Right lobe of liver (tissue), 4 donors: ENCODE measurements around the gene RMND1.

Experiments
- POLR2A ChIP-seq: fragments of 450-650 bp; IDR thresholded peaks from one replicate; pipeline ENCODE4 v1.6.1; 2017; ENCODE audit warnings: antibody characterized with exemption, mild to moderate bottlenecking
- TF ChIP-seq, protein P1 (sequence below), 4 donors: fragments of 200-600 bp in 3 of 4; fragments of 450-650 bp in 1 of 4; IDR thresholded peaks; one replicate each; pipeline versions ENCODE4 v1.5.1 to v1.8.0; 2016 to 2022; ENCODE audit warnings: antibody characterized with exemption in 4 of 4, mild to moderate bottlenecking in 2 of 4
- donor health status: DM: no; HTN: no; CAD: no.
- donor health status: DM: no; HTN: no; CAD: no.
- donor health status: DM: no; HTN: yes; CAD: no.

GRCh38 chr6:151437401-151437800, 14.5 kb downstream of the RMND1 start:
- TF ChIP-seq POLR2A: no peak
- TF ChIP-seq, protein P1, sequence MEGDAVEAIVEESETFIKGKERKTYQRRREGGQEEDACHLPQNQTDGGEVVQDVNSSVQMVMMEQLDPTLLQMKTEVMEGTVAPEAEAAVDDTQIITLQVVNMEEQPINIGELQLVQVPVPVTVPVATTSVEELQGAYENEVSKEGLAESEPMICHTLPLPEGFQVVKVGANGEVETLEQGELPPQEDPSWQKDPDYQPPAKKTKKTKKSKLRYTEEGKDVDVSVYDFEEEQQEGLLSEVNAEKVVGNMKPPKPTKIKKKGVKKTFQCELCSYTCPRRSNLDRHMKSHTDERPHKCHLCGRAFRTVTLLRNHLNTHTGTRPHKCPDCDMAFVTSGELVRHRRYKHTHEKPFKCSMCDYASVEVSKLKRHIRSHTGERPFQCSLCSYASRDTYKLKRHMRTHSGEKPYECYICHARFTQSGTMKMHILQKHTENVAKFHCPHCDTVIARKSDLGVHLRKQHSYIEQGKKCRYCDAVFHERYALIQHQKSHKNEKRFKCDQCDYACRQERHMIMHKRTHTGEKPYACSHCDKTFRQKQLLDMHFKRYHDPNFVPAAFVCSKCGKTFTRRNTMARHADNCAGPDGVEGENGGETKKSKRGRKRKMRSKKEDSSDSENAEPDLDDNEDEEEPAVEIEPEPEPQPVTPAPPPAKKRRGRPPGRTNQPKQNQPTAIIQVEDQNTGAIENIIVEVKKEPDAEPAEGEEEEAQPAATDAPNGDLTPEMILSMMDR (IDR thresholded peaks at IDR 0.05): no peak
